ENCODE results near the gene CDIP1. TPM values are rescaled to one million over a fixed set of nuclear protein-coding genes. Genes with fewer than 3 reads are reported as not detected.

CDIP1 gene
- total RNA-seq, 1 experiment from 2014 or later, result not detected

- no peak for DNase-seq (ENCODE audit: low spot score)
Measured at GRCh38 chr16:4539716-4540284, 1.2 kb upstream of the CDIP1 start.

- DNase-seq (ENCODE audit: low spot score), result no peak
Measured at GRCh38 chr16:4537376-4538343, 913 bp downstream of the CDIP1 start.

DNA sequence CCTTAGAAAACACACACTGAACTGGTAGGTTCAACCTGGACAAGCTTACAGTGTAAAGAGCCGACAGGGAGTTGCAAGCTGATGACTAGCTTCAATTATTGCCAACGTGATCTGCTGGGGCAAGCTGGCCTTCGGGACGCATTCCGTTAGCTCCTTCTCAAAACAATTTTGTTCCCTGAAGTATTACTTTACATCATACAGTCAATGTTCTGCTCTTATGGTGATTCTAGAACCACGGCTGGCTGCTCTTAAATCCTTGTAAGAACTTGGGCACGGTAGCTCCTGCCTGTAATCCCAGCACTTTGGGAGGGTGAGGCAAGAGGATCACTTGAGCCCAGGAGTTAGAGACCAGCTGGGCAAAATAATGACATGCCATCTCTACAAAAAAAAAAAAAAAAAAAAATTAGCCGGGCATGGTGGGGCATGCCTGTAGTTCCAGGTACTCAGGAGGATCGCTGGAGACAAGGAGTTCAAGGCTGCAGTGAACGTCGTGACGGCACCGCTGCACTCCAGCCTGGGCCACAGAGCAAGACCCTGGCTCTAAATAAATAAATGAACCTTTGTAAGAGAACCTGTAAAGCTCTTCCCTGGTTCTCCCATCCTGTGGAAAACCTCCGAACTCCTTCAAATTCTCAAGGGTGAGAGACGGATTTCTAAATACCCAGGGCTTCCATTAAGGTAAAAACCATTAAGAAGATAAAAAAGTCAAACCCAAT is 2.0 kb downstream of the CDIP1 start:
- no peak for DNase-seq (ENCODE audit: low spot score)

- no peak for DNase-seq (ENCODE audit: low spot score)
Measured at GRCh38 chr16:4535627-4536108, 2.9 kb downstream of the CDIP1 start.

- no peak for DNase-seq (ENCODE audit: low spot score)
Measured at GRCh38 chr16:4534151-4534790, 4.3 kb downstream of the CDIP1 start.

- DNase-seq (ENCODE audit: low spot score), result no peak
Measured at GRCh38 chr16:4533490-4533889, 5.1 kb downstream of the CDIP1 start.

- no peak for DNase-seq (ENCODE audit: low spot score)
Measured at GRCh38 chr16:4532238-4532637, 6.3 kb downstream of the CDIP1 start.

DNA sequence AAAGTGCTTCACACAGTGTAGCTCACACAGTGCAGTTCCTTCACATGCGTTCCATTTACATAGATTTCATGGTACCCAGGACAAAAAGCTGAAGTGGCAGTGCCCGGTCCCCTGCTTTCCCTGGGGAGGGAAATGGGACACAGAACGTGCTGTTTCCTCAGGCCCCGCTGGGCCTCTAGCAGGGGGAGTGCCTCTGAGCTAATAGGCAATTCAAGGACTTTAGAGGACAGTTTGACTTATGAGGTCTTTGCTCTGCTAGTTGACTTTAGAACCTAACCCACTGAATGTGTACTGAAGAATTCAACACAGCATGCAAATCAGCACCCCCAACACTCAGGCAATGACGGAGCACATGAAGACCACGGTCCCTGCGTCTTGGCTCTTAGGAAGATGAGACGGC is 6.8 kb downstream of the CDIP1 start:
- DNase-seq (ENCODE audit: low spot score), result no peak

DNA sequence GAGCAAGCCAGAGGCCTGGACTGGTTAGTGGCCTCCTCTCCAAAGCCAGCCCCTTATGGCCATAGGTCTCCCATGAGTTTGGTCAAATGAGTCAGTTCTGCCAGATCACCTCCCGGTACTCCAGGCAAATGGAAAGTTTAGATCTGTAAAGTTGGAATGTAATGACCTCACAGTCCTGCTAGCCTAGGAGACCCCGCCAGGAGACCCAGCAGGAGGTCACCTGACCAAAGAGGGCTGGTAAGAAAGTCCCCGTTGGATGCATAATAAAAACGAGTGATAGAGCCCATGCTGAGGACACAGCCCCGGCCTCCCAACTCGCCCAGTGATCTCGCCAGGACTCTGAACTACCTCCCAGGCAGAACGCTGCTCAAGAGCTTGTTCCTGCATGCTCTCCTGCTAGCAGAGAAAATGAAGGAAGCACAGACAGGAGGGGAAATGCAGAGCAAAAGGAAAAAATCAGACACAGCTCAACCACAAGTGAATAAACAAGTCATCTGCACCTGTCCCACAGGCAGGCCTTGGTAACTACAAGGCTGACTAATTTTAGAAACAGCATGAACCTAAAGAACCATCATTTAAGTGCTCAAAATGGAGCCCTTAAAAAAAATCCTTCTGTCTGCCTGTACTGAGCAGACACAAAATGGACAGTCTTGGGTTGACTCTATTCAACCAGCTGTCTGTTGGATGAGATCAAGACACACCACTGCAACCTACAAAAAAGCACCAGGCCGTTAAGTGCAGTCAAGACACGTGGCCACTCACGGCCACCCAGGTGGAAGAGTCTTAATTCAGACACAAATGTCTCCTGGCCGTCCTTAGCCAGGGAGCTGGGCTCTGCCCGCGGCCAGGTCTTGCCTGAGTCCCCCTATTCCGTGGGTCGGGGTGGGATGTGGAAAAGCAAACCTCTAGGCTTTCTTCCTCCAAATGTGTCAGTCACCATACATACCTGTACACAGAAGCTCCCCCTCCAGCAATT is 9.2 kb downstream of the CDIP1 start:
- DNase-seq (ENCODE audit: low spot score), result no peak

DNA sequence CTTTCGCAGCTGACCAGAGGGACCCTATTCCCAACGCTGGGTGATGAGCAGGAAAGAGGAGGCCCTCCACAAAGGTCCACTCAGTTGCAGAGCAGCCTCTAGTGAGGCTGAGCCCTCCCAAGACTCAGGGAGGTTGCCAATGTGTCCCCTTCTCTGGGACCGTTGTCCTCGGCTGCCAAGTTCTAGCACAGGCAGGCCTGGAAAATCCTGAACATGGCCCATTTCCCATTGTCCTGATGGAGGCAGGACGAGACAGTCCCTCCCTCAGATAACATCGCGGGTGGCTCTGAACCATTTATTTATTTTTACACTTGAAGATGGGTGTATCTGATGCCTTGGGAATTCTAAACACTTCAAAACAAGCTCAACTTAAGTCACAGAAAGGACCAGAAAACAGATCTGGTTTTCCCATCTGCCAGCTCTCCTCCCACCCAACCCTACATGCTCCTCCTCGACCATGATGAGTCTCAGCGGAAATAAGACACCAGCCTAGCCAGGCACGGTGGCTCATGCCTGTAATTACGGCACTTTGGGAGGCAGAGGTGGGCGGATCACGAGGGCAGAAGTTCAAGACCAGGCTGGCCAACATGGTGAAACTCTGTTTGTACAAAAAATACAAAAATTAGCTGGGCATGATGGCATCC is 12.8 kb downstream of the CDIP1 start:
- no peak for DNase-seq (ENCODE audit: low spot score)

DNA sequence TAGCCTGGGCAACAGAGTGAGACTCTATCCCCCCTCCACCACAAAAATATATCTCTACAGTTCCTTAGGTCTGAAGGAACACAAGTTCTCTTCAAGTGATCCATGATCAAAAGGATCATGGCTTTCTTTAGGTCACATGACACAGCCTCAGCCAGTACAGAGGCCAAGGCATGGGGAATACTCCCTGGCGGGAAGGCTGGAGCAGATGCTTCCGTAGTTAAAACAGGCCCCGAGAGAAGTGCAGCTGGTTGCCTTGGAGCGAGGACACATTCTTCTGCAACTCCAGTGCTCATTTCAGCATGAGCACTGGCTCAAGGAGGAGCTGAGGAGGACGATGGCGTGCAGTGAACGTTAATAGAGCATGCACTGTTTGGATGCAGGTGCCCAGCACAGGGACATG is 13.5 kb downstream of the CDIP1 start:
- DNase-seq (ENCODE audit: low spot score), result no peak

DNA sequence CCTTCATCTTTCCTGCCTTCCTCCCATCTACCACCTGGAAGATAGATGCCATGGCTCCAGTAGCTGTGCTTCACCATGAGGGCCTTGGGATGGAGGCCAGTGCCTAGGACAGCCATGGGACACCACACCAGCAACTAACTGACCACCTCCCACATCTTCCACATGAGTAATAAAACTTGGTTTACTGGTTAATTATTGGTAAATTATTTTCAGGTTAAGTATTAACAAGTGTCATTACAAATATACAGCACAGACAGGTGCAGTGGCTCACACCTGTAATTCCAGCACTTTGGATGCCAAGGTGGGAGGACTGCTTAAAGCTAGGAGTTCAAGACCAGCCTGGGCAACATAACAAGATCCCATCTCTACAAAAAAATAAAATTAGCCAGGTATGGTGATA is 14.0 kb downstream of the CDIP1 start:
- no peak for DNase-seq (ENCODE audit: low spot score)

DNA sequence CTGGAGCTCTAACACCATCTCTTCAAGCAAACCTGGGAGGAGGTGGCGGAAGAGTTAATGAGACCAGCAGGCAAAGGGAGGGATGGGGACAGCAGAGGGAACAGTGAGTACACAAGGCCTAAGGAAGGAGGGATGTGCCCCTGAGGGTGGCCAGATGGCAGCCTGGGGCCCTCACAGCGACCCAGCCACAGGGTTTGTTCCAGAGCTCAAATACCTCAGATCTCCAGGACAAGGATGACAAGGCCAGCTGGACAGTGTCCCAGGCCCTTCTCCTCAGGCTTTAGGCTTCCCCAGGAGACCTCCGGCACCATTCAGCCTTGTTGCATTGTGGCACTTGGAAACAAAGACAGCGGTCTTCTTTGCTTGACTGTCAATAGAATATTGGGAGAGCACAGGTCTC is 14.9 kb downstream of the CDIP1 start:
- no peak for DNase-seq (ENCODE audit: low spot score)

- no peak for DNase-seq (ENCODE audit: low spot score)
Measured at GRCh38 chr16:4522051-4522581, 16.5 kb downstream of the CDIP1 start.

- no peak for DNase-seq (ENCODE audit: low spot score)
Measured at GRCh38 chr16:4520913-4521312, 17.7 kb downstream of the CDIP1 start.

DNA sequence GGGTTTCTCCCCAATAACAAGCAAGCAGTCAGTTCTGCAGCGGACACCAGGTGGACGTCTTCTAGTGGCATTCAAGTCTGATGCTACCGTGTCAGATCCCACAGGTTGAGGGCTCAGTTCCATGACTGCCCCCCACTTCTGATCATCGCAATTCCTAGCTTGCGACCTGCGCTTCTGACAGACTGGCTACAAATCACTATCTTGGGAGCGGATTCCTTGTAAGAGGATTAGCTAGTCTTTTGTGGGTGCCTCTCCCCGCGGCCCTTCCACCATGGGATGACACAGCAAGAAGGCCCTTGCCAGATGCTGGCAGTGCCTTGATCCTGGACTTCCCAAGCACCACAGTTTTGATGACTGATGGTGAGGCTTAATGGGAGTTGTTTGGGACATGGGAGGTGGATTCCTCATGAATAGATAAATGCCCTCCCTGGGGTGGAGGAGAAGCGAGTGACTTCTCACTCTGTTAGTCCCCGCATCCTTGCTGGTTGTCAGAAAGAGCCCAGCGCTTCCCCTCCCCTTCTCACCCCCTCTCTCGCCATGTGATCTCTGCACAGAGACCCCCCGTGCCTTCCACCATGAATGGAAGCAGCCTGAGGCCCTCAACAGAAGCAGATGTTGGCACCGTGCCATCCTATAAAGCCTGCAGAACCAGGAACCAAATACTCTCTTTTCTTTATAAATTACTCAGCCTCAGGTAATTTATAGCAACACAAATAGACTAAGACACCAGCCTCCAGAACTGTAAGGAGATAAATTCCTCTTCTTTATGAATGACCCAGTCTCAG is 19.1 kb downstream of the CDIP1 start:
- no peak for DNase-seq (ENCODE audit: low spot score)

DNA sequence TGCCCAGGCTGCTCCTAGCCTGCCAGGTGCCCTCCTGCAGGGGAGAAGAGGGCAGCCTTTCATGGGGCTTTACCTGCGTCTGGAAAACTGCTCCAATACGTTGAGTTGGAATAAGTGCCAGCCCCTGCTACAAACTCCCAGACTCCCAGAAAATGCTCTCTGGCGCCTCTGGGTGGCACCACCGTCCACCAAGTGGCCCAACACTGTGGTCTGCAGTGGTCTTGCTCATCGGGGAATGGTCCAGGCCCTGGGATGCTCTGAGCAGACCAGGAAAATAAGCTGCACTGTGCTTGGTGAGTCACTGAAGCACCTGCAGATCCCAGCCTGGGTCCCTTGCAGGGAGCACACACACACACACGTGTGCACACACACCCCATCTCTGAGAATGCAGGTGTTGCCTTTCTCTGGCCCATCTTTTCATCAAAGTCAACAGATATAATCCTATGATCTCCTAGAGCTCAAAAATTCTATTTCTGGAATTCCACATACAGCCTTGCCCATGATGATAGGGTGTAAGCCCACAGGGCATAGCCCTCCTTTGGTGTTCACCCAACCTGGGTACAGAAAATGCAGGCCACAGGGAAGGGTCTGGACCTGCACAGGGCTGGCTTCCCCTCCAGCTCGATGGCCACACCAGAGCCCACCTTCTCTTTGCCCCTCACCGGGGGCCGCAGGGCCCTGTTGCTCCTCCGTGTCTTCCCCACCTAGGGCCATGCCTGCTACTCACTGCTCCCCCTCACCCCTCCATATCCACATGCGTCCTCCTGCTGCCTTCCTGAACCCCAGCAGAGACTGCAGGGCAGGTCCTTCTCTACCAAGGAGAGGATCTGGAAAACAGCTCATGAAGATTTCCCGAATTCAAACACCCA is 20.5 kb downstream of the CDIP1 start:
- peak; percentile 40 for DNase-seq (ENCODE audit: low spot score)

Data from HT-29 (cell line).